CD4-positive, alpha-beta T cell treated with Interleukin-10 for 1 hour (primary cell): Measurements from ENCODE around the gene FHAD1.
"Not testable (repeated sequence)": the region's sequence is repeated elsewhere in the genome, so short reads cannot be mapped to it uniquely, and the experiment has no call there.

ENCODE experiments used
- DNase-seq: peaks from one replicate; pipeline ENCODE4 v3.0.0-alpha.2; 2020

Gene FHAD1

DNA sequence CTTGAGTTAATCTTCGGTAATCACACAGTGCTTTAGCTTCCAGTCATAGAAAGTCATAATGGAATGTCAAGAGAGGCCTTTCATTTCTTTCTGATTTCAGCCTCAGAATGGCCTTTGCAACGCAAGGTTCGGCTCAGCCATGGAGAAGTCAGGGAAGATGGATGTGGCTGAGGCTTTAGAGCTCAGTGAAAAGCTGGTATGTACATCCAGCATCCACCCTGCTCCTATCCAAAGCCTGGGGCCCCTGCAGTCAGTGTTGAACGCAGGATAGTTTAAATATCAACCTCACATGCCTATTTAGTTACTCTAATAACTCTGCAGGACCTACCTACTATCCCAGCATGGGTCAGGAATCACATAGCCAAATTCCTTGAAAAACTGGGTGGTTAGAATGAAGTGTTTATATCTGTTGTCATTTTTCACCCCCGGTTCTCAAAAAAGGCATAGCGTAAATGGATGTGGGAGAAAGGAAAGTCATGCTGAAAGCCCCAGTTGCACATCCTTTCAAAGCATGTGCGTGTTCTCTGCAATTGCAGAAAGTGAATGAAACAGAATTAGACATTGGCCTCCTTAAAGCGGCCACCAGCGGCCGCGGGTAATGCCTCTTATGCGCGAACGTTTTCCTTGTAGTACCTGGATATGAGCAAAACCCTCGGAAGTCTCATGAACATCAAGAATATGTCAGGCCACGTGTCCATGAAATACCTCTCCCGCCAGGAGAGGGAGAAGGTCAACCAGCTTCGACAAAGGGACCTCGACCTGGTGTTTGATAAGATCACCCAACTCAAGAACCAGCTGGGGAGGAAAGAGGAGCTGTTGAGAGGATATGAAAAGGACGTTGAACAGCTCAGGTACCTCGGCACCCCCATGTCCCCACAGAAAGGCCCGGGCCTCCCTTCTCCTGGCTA, 133.8 kb downstream of the FHAD1 start:
- no peak for DNase-seq

DNA sequence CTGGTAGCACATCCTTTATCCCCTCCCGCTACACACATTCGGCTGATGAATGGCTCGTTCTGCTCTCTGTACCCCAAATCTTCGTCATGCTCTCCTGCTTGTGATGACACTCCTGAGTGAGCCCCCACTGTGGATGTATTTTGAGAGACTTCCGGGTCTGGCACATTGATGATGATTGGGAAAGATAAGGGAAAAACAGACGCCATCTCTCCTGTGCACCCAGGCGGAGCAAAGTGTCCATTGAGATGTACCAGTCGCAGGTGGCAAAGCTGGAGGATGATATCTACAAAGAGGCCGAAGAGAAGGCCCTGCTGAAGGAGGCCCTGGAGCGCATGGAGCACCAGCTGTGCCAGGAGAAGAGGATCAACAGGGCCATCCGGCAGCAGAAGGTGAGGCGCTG, 134.8 kb downstream of the FHAD1 start:
- no peak for DNase-seq

DNA sequence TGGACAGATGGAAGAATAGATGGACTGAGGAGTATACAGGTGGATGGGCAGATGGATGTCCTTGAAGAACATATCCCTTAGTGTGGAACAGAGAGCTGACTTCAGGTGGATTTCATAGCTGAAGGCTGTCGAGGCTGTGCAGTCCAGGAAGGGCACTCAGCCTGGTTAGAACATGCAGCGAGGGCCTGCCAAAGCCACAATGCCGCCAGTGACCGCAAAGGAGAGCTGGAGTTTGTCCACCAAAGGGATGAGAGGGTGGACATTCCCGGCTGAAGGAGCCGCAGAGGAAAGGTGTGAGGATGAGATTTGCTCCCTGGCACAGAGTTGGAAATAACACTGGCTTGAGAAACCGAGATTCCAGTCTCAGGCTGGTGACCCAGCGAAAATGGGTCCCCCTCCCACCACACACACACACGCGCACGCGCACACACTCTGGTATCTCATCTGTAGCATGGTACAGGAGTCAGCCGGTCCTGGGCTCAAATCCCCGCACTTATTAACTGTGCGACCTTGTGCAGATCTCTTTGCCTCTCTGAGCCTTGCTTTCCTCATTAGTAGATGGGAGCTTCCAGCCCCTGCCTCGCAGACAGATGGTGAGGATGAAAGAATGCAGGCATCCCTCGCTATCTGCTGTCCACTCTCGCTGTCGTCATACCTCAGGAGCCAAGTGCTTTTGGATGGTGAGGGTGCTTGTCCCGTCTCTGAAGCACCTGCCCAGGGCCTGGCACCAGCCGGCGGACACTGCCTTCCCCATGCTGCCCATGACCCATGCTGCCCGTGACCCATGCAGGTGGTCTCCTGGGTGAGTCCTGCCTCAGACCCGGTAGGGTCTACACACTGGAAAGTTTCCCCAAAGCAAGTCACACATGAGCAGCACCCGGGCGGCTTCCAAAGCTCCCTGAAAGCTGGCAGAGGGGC, 135.8 kb downstream of the FHAD1 start:
- no peak for DNase-seq

DNA sequence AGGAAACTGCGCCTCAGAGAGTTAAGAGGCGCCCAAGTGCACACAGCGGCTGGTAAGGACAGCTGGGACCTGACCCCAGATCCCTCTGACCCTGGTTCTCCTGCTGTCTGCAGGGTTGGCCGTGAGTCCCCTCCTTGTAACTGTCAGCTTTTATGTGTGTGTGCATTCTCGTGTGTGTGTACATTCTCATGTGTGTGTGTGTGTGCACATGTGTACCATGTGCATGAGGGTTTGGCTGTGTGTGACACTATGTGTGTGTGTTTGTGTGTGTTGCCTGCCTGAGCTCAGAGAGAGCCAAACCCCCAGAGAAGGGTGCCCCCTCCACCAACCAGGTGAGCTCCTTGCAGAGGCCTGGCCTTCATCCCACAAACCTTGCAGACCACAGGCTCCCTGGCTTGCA, 136.8 kb downstream of the FHAD1 start:
- no peak for DNase-seq

DNA sequence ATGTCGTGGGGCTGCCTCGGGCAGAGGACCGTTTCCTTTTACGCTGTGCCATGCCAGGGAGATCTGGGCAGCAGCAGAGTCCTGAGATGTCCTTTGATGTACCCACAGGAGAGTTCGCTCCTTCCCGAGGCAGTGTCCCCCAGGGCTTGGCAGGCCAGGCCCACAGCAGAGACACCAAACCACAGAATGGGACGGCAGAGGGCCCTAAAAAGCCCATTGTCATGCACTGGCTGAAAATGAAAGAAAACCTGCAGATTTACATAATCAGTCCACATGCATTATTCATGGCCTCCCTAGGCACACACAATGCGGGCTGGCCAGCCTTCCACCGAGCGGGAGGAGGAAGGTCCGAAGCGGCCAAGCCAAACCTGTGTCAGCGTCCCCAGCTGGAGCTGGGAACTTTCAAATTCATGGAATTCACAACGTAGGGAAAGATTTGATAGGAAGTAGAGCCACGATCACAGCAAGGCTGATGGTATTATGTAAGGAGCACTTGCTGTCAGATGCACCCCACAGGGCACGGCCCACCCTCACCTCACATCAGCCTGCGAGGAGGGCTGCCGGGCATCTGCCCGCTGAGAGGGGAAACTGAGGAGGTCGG, 137.4 kb downstream of the FHAD1 start:
- no peak for DNase-seq

DNA sequence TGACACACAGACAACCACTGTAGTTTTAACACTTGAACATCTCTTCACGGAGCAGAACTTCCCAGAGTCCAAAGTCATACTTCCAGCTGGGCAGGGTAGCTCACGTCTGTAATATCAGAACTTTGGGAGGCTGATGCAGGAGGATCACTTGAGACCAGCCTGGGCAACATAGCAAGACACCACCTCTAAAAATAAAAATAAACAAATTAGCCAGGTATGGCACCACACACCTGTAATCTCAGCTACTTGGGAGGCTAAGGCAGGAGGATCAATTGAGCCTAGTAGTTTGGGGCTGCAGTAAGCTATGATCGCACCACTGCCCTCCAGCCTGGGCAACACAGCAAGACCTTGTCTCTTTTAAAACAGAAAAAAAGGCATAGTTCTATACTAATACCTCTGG, 138.4 kb downstream of the FHAD1 start:
- DNase-seq = no peak

DNA sequence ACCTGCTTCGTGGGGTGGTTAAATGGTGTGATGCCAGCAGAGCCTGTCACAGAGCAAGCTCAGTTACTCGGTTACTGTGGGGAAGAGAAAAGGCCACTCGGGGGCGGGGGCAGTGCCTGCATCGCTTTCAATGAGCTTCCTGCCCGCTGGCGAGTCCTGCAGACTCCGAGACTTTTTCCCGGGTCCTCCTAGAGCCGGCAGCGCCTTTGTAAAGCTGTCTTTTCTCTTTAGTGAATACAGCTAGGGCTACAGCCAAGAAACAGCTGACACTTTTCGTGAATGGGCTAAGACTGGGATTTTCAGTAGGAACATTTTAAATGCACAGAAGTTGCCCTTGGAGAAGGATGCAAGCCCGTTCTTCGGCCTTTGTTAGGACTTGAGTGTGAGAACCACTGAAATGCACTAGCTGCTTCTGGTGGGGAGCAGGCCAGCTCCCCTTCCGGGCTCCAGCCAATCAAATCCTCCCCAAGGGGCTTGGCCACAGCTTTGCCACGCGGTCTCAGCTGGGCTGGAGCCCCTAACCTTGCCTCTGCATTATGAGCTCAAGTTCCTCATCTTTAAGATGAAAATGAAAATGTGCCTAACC, 139.2 kb downstream of the FHAD1 start:
- no peak for DNase-seq

DNA sequence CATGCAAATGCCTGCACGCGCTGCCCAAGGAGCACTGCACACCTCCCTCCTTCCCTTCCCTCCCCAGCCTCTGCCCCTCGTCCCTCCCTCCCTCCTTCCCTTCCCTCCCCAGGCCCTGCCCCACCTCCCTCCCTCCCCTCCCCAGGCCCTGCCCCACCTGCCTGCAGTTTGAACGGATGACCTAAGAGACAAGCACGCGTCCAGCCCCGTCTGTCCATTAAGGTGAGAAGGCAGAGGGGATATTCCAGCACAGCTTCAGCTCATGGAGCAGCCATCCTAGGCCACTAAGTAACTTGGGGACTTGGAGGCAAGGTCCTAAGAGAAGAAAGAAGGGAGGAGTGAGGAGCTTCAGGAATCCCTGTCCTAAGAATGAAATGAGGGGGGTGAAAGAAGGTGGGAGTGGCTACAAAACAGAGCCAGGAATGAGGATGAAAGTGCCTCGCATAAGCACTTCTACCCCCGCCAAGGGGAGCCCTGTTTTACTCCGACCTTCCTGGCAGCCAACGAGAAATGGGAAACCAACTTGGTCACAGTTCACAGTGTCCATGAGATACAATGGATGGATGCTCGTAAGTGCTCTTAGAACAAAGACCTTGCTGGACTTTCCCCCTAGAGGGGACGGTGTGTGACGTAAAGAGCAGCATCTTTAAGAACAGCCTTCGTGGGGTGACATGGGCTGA, 141.3 kb downstream of the FHAD1 start:
- DNase-seq = no peak

DNA sequence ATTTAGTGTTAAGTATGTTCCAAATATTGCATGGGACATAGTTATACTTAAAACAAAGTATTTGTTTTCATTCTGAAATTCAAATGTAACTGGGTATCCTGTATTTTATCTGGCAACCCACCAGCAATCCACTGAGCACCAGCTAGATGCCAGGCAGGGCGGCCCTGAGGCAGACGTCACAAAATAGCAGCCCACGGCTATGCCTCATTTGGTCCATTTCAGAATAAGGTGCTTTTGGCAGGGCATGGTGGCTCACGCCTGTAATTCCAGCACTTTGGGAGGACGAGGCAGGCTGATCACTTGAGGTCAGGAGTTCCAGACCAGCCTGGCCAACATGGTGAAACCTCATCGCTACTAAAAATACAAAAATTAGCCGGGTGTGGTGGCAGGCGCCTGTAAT, 142.8 kb downstream of the FHAD1 start:
- not testable (repeated sequence) for DNase-seq

DNA sequence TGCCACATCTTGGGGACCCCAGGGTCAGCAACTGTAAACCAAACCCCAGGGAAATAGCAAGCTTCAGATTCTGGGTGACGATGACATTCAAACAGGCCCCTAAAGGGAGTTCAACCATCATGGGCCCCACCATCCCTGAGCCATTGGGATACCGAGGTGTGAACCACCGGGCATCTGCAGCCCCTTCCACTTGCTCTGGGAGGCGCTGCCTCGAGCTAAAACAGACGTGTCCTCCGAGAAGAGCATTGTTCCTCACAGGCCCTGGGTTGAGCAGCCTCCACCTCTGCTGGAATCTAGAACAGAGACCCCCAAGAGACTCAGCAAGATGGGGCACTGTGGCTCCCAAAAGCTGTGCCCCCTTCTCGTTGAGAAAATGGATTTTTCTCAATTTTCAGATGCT, 143.6 kb downstream of the FHAD1 start:
- DNase-seq = no peak

DNA sequence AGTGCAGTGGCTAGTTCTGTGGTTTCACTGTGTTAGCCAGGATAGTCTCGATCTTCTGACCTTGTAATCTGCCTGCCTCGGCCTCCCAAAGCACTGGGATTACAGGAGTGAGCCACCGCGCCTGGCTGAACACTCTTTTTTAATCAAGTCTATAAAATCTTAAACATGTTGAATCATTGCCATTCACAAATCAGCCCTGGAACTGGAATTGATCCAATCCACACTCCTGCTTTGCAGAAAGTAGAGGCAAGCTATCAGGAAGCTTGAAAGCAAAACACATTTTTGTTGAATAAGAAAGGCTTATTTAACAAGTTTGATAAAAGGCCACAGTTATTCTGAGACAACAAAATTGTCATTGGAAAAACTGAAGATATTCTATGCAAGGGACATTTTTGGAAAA, 144.3 kb downstream of the FHAD1 start:
- no peak for DNase-seq

DNA sequence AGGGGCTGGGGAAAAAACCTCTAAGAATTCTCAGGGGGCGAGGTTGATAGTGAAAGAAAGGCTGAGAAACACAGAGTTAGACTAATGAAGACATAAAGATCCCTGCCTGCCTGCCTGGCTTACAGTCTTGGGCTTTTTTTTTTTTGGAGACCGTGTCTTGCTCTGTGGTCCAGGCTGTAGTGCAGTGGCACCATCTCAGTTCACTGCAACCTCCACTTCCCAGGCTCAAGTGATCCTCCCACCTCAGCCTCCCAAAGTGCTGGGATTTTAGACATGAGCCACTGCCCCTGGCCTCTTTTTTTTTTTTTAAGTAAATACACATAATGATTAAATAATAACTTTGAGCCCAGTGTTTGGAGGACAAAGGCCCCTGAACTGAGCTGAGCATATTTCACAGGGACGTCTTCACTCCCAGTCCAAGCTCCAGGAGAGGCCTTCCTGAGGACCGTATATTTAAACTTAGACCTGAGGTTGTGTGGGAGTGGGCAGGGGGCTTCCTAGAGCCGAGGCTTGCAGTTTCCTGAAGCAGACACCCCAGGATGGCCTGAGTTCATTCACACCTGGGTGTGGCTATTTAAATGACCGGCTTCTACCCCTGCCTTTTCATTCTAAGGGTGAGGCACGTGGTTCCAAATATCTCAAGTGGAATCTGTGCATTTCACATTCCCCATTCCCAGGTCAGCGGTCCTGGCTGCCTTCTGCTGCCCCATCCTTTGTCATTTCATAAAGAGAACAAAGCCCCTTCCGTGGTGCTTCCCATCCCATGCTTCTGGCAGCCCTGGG, 146.6 kb downstream of the FHAD1 start:
- DNase-seq = no peak

DNA sequence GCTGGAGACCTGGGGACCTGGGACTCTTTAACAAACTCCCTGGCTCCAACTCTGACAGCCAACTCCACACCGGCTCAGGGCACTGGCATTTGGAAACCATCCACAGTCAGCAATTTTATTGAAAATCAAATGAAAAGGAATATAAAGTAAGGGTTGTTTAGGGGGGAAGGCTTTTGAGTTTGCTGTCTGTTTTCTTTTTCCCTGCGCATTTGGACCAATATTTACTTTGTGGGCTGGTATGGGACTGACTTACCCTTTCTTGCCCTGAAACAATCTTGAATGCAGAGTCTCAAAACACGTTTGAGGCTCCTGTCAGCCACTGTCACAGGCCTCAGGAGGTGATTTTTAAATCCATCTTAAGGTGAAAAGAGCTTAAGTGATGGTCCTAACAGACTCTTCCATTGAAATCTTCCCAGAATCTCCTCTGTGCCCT, 147.3 kb downstream of the FHAD1 start:
- no peak for DNase-seq

DNA sequence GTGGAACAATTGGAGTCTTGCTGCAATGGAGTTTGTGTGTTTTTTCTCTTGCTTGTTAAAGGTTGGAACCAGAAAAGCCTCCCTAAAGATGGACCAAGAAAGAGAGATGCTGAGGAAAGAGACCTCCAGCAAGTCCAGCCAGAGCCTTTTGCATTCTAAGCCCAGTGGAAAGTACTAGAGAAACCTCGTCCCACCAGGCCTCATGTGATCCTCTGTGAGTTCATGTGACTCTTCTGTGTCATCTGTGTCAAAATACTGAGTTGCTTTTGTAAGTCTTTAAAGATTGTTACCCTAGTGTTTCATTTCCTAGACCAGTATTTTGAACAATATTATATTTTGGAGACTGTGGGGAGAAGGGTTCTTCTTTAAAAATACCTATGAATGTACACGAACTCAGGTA, 150.2 kb downstream of the FHAD1 start:
- DNase-seq = no peak

DNA sequence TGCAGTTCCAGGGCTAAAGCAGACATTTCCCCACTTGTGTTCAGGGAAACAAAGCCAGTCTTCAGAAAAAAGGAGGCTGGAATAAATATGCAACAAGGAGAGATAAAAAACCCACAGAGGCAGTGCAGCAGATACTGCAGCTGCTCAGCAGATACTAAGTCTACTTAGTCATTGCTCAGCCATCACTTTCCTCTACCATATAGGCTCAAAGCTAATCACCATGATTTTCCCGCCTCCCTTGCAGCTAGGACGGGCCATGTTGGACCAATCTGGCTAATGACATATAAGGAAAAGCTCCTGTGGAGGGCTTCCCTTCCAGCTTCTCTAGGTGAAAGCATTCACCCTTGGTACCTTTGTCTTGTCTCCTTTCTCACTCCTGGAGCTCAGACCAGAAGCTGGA, 152.7 kb downstream of the FHAD1 start:
- no peak for DNase-seq

DNA sequence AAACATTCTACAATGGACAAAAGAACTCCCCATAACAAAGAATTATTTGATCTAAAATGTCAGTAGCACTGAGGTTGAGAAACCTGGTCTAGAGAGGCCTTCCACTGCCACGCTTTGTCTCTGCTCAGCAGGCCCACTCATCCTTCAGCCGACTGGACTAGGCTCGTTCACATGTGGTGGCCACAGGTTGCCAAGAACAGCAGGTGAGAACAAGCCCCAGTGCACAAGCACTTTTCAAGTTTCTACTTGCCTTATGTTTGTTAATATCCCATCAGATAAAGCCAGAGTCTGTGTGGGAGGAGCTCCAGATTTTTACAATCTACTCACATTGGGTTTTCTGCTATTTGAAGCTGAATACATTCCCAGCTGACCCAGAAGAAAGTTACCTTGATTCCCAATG, 153.6 kb downstream of the FHAD1 start:
- DNase-seq = no peak

DNA sequence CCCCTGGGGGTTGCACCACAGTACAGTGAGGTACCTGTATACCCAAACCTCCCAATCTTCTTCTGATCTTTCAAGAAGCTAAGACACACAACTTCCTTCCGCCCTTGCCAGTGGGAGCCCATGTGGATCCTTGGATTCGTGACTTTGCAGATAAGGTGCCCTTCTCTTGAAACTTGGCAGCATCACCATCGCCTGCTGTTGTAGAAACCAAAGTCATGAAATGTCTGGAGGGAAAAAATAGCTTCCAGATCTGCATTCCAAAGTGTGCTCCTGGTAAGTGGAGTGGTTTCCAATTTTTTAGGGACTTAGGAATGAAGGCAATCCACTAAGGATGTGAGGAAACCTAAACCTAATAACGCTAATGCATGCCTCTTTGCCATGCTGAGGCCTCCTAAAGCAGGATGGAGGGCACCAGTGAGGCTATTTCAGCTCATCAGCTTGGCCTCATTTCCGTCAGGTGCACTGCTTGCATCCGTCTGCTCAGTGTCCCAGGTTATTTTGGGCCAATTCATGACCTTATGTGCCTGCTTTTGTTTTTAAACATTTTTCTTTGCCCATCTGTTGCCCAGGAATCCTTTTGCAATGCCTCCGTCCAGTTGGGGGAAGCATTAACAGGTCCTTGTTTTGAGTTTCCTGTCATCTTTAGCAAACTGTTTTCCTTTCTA, 154.5 kb downstream of the FHAD1 start:
- no peak for DNase-seq

DNA sequence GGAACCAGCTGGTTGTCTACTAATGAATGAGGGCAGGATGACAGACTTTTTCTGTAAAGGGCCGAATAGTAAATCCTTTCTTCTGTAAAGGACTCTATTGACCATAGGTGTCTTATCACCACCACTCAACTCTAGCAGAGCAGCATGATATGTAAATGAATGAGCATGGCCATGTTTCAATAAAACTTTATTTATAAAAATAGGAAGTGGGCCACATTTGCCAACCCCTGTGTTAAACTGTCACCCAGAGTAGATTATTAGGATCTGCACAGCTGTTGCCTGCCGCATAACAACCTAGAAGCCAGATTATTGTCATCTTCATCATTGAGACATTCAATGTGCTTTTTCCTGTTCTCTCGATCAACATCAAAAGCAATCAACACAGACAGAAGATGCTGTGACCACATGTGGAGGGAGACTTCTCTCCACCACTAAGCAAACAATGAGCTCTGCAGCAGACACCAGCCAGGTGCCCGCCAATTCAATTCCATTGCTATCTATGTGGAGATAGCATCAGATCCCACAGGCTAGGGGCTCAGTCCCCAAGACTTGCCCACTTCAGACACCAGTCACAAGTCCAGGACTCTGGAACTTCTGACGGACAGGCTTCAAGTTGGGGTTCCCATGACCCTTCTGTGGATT, 155.9 kb downstream of the FHAD1 start:
- DNase-seq = no peak

DNA sequence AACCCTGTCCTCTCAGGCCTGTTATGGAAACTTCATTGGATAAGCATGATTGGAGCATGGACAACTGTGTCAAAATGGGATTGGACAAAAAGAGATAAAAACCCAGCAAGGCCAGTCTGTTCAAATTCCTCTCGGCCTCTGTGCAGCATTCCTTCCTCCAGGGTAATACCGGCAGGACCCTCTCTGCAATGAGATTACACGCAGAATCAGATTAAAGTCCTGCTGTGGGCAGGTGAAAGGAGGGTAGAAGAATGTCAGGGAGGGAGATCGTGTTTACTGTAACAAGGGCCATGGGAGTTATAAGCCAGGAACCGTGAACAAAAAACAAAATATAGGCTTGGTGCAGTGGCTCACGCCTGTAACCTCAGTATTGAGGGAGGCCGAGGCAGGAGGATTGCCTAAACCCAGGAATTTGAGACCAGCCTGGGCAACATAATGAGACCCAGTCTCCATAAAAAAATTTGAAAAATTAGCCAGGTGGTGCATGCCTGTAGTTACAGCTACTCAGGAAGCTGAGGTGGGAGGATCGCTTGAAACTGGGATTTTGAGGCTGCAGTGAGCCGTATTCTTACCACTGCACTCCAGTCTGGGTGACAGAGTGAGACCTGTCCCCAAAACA, 157.0 kb downstream of the FHAD1 start:
- no peak for DNase-seq
